D721Med (cell line): ENCODE measurements around the gene LRP8.

ENCODE experiments used
- DNase-seq: peaks from one replicate; pipeline ENCODE4 v3.0.0; 2011; ENCODE audit warnings: low spot score; ENCODE audit not compliant: insufficient read length
- FAIRE-seq: peaks from 2 replicates; lab custom pipeline; 2011; peaks lifted over from hg19 to GRCh38; lab: Jason Lieb, UNC
- TF ChIP-seq, protein P1 (sequence below): IDR thresholded peaks from 2 replicates; pipeline ENCODE4 v1.5.1; 2012; ENCODE audit warnings: mild to moderate bottlenecking, control low read depth; ENCODE audit not compliant: insufficient read depth; ENCODE audit errors: missing control alignments

Gene LRP8

DNA sequence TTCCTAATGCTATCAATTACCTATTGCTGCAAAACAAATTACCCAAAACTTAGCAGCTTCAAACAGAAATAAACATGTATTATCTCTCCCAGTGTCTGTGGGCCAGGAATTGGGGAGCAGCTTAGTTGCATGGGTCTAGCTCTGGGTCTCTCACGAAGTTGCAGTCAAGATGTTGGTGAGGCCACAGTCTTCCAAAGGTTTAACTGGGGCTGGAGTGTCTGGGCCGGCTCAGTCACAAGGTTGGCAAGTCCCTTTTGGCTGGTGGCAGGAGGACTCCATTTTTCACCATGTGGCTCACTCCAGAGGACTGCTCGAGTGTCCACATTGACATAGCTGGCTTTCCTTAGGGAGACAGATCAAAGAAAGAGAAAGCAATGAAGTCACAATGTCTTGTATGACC lies 5.0 kb upstream of the LRP8 start:
- no peak for FAIRE-seq
- TF ChIP-seq, protein P1, sequence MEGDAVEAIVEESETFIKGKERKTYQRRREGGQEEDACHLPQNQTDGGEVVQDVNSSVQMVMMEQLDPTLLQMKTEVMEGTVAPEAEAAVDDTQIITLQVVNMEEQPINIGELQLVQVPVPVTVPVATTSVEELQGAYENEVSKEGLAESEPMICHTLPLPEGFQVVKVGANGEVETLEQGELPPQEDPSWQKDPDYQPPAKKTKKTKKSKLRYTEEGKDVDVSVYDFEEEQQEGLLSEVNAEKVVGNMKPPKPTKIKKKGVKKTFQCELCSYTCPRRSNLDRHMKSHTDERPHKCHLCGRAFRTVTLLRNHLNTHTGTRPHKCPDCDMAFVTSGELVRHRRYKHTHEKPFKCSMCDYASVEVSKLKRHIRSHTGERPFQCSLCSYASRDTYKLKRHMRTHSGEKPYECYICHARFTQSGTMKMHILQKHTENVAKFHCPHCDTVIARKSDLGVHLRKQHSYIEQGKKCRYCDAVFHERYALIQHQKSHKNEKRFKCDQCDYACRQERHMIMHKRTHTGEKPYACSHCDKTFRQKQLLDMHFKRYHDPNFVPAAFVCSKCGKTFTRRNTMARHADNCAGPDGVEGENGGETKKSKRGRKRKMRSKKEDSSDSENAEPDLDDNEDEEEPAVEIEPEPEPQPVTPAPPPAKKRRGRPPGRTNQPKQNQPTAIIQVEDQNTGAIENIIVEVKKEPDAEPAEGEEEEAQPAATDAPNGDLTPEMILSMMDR = no peak
- DNase-seq = no peak

DNA sequence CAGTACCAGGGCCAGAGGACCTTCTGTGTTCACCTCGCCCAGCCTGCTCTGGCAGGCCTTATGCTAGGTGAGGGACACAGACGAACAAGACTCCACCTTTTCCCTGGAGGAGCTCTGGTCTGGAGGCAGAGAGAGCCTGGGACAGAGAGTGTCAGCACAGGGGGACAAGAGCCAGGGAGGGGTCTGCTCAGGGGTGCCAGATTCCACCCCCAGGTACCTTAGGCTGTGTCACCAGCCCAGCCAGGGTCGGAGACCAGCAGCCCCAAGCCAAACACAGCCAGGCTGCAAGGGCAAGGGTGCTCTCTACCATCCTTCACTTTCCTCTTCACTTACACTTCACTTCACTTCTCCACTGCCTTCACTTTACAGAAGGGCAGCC lies 4.3 kb upstream of the LRP8 start:
- FAIRE-seq (no peak), DNase-seq (no peak)
- TF ChIP-seq, protein P1 = no peak

DNA sequence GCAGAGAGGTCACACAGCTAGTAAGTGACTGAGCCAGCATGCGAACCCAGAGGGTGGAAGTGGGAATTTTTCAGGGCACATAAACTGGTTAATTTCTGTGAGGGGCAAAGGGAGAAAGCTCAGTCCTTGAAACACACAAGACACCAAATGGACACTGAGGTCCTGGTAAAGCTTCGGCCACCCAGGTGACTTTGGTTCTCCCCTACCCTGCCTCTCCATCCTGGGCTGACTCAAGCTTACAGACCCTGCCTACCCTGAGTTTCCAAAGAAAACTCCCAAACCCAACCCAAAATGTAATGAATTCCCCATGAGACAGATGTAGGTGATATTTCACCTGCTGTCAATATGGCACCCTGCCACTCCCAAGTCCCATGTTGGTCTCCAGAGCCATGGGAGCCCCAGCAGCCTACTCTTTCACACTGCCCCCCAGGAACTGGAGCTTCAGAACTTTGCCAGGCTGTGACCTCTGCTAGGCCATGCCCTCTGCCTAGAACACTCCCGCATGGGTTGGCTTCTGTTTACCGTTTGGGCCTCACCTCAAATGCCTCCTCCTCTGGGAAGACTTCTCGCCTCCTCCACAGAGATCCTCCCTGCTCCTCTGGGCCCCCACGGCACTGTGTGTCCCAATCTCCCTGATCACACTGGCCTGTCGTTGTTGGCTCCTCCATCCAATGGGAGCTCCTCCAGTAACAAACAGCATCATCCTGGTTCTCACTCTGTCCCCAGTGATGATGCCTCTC lies 3.7 kb upstream of the LRP8 start:
- TF ChIP-seq, protein P1 = no peak
- no peak for FAIRE-seq

DNA sequence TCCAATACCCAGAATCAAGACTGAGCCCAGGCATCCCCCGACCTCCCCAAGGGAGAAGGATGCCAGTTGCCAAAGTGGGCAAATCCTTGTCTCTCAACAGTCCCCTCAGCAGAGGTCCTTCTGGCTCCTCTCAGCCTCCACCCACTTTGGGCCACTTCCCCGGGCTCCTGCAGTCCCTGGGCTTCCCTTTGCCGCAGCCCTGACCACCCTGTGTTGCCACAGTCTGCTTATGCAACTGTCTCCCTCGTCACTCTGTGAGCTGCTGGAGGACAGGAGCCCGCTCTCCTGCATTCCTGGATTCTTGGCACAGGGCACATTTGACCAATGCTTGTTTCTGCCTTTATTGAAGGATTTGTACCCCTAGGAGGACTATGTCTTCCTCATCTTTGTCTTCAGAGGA lies 2.9 kb upstream of the LRP8 start:
- no peak for DNase-seq
- no peak for FAIRE-seq
- TF ChIP-seq, protein P1 = no peak

More for the DNA sequence above, 3.7 kb upstream of the LRP8 start:
- DNase-seq = no peak

DNA sequence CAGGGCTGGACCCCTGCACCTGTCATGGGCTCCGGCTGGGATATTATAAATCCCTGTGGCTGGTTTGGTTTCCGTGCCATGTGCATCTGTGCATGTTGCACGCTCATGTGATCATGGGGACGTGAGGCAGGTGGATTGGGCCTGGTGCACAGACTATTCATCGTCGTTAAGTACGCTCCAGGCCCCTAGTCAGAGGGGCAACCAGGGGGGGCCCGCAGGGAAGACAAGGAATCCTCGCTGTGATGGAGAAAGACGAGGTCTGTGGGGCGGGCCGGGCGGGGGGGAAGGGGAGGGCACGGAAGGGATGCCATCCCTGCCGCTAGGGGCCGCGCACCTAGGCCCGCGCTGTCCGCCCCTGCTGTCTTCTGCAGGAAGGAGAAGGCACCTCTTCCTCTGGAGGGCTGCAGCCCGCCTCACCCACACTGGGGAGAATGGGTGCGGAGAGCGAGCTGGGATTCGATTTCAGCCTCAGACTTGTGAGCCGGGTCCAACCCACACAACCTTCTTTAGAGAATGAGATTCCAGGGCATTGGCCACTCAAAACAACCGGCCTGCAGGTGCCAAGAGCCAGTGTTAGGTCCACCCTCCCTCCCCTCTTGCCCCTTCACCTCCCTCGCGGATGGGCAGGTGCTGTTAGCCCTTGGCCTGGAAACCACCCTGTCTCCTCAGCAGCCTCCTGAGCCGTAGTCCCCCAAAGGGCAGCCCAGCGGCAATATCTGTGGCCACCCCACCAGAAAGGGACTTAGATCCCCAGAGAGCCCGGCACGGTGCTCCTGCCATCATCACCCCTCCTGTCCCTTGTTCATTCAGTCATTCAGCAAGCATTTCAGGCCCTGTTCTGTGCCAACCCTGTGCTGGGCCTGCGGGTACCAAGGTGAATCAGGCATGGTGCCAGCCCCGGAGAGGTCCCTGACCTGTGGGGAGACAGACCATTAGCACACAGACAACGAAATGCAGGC lies 950 bp upstream of the LRP8 start:
- FAIRE-seq = no peak
- TF ChIP-seq, protein P1 = no peak
- no peak for DNase-seq

DNA sequence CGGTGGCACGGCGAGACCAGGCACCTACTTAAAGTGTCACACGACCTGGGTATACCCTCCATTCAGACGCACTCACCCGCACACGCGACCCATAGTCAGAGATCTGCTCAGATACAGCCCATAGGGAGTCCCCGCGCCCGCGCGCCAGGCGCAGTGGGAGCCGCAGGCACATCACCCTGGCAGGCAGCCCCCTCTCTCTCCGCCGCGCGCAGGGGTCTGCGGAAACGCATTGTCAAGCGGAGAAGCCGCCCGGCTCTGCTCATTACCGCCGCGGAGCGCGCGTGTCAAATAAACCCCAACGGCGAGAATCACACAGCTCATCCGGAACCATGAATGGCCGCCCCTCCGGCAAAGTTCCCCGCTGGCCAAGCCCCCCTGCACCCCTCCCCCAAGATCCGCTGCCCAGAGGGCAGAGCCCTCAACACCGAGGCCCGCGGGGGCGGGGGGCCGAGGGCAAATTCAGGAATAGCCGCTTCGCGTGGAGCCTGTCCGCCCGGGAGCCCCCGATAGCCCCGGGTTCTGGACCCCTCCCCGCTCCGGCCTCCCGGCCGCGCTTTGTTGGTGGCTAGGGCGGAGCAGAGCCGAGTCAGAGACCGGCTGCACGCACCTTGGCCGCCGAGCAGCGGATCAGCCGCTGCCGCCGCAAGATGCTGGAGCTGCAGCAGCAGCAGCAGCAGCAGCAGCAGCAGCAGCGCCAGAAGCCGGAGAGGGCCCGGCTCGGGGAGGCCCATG lies 522 bp downstream of the LRP8 start:
- FAIRE-seq = no peak
- DNase-seq = no peak
- TF ChIP-seq, protein P1 = no peak
